Measurements from ENCODE around the gene CADM4. TPM values are rescaled to one million over a fixed set of nuclear protein-coding genes. Genes with fewer than 3 reads are reported as not detected.
A peak's percentile ranks its signal among the peaks of the same experiment; 100 is the strongest.

CADM4 gene
- total RNA-seq, 1 donor from 2014 or later: 7.7 TPM

DNA sequence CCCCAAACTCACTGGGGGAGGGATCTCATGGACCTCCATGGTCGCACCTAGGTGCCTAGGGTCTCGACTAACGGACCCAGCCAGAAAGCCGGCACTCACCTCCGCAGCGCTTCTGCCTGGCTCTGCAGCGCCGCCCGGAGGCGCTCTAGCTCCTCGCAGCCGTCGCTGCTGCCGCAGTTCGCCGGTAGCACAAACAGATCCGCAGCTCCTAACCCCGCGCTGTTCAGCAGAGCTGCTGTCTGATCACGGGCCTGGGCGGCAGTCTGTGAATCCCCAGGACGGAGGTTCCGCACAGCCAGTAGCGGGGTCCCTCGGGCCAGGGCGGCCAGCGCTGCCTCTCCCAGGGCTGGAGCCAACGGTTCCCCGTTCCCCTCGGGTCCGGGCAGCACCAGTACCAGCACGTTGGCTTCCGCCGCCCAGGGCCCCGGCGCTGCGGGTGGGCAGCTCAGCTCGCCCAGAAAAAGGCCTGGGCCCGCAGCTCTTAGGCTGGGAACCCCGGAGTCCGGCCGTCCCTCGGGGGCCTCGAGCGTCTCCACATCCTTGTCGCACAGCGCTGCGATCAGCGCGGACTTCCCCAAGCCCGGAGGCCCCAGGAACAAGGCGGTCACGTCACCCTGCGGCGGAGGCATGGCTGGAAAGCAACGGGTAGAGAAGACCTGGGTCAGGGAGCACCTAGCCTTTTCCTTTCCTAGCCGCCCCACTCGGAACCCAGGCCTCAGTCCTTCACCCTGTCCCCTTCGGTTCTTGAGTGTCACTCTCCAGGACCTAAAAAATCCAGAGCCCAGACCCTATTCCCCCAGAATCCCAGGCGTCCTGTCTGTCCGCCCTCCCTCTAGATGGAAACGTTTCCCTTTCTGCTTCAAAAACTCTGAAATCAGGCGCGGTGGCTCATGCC is 44.7 kb downstream of the CADM4 start:
- H2AFZ ChIP-seq (replicated peaks): peak overlapping the region; percentile 18
- H3F3A ChIP-seq (ENCODE audit: low read depth): peaks cover 21% of the 10 kb centered on the region
- peak overlapping the region; percentile 71 for H3K9ac ChIP-seq
- DNase-seq (ENCODE audit: low spot score): peak; percentile 91
- no peak overlapping the region for H3K27ac ChIP-seq
- no peaks in the 10 kb centered on the region for H3K27me3 ChIP-seq
- peaks cover 45% of the 10 kb centered on the region for H3K79me2 ChIP-seq (ENCODE audit: low read depth)
- peak overlapping the region; percentile 97 for H3K4me2 ChIP-seq
- peaks cover 17% of the 10 kb centered on the region for H4K20me1 ChIP-seq (ENCODE audit: low read depth)
- Mint-ChIP-seq H3K27ac (peak overlapping the region; percentile 100), H3K4me3 (peak overlapping the region; percentile 93), H3K36me3 (peaks cover 10% of the 10 kb centered on the region), H3K27me3 (ENCODE audit: insufficient read depth, low read depth) (peaks cover 14% of the 10 kb centered on the region), H3K9me3 (no peaks in the 10 kb centered on the region), H3K4me1 (peaks cover 25% of the 10 kb centered on the region)
- peak overlapping the region; percentile 64 for H3K4me3 ChIP-seq
- H3K4me1 ChIP-seq: no peaks in the 10 kb centered on the region
- H3K9me3 ChIP-seq (ENCODE audit: low read depth): no peaks in the 10 kb centered on the region
- TF ChIP-seq EZH2 (IDR thresholded peaks at IDR 0.05): no peak
- TF ChIP-seq, protein P1, sequence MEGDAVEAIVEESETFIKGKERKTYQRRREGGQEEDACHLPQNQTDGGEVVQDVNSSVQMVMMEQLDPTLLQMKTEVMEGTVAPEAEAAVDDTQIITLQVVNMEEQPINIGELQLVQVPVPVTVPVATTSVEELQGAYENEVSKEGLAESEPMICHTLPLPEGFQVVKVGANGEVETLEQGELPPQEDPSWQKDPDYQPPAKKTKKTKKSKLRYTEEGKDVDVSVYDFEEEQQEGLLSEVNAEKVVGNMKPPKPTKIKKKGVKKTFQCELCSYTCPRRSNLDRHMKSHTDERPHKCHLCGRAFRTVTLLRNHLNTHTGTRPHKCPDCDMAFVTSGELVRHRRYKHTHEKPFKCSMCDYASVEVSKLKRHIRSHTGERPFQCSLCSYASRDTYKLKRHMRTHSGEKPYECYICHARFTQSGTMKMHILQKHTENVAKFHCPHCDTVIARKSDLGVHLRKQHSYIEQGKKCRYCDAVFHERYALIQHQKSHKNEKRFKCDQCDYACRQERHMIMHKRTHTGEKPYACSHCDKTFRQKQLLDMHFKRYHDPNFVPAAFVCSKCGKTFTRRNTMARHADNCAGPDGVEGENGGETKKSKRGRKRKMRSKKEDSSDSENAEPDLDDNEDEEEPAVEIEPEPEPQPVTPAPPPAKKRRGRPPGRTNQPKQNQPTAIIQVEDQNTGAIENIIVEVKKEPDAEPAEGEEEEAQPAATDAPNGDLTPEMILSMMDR (IDR thresholded peaks at IDR 0.05): peak; percentile 87
- no peak for TF ChIP-seq EZH2phosphoT487 (IDR thresholded peaks at IDR 0.05)
- H3K36me3 ChIP-seq: no peaks in the 10 kb centered on the region

DNA sequence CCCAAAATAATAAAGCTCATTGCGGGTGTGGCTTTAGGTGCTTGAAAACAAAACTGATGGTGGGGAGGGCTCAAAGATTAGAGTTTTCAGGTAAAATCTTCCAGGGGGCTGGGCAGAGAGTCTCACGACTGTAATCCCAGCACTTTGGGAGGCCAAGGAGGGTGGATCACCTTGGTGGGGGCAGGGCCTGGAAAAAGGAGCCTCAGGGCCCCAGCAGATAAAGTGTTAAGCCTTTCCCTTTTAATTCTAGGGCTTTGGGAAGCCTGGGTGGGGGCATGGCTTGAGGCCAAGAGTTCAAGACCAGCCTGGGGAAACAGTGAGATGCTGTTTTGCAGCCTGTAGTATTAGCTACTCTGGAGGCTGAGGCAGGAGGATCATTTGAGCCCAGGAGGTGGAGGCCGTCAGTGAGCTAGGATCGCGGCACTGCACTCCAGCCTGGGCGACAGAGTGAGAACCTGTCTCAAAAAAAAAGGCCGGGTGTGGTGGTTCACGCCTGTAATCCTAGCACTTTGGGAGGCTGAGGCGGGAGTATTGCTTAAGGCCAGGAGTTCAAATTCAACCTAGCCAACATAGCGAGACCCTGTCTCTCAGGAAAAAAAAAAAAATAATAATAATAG is 45.5 kb downstream of the CADM4 start:
- H3K27me3 Mint-ChIP-seq (ENCODE audit: insufficient read depth, low read depth): peaks cover 14% of the 10 kb centered on the region
- peaks cover 12% of the 10 kb centered on the region for H3K36me3 Mint-ChIP-seq
- peaks cover 45% of the 10 kb centered on the region for H3K79me2 ChIP-seq (ENCODE audit: low read depth)
- H2AFZ ChIP-seq (replicated peaks): no peak overlapping the region
- TF ChIP-seq EZH2 (IDR thresholded peaks at IDR 0.05) (no peak), EZH2phosphoT487 (IDR thresholded peaks at IDR 0.05) (no peak)
- TF ChIP-seq, protein P1 (IDR thresholded peaks at IDR 0.05): no peak
- H3K9ac ChIP-seq: no peak overlapping the region
- H3K9me3 Mint-ChIP-seq: no peaks in the 10 kb centered on the region
- H3K4me3 Mint-ChIP-seq: peak overlapping the region; percentile 93
- H4K20me1 ChIP-seq (ENCODE audit: low read depth): peaks cover 21% of the 10 kb centered on the region
- H3K27ac Mint-ChIP-seq: no peak overlapping the region
- no peaks in the 10 kb centered on the region for H3K36me3 ChIP-seq
- H3F3A ChIP-seq (ENCODE audit: low read depth): peaks cover 20% of the 10 kb centered on the region
- H3K9me3 ChIP-seq (ENCODE audit: low read depth): no peaks in the 10 kb centered on the region
- no peak for DNase-seq (ENCODE audit: low spot score)
- H3K4me1 Mint-ChIP-seq: peaks cover 25% of the 10 kb centered on the region
- peak overlapping the region; percentile 64 for H3K4me3 ChIP-seq
- no peak overlapping the region for H3K27ac ChIP-seq
- no peaks in the 10 kb centered on the region for H3K4me1 ChIP-seq
- no peaks in the 10 kb centered on the region for H3K27me3 ChIP-seq
- H3K4me2 ChIP-seq: peak overlapping the region; percentile 97

DNA sequence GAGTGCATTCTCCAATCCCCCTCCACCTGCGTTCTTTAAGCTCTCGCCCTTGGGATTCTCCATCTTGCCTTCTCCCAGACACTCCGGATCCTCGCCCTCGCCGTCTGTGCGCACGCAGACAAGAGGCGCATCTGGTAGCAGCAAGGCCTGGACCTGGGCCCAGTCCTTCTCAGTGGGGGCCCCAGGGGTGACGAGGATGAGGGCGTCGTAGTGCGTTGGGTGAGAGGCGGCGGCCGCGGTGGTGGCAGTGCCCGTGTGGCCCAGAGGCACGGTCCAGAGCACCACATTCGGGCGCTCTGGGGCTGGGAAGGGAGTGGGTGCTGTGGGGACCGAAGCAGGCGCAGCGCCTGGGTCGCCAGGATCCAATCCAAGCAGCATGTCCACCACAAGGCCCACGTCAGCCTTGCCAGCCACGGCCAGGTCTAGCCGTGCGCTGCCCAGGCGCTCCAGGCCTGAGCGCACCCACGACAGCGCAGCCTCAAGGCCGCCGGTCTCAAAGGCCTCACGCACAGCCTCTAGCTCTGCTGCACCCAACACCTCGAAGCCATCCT is 46.8 kb downstream of the CADM4 start:
- no peaks in the 10 kb centered on the region for H3K9me3 Mint-ChIP-seq
- Histone ChIP-seq H3K9ac (no peak overlapping the region), H3K4me2 (no peak overlapping the region), H3K79me2 (ENCODE audit: low read depth) (peaks cover 36% of the 10 kb centered on the region), H3K4me3 (no peak overlapping the region), H4K20me1 (ENCODE audit: low read depth) (peaks cover 21% of the 10 kb centered on the region), H3K27ac (no peak overlapping the region), H3K9me3 (ENCODE audit: low read depth) (no peaks in the 10 kb centered on the region), H3F3A (ENCODE audit: low read depth) (peaks cover 17% of the 10 kb centered on the region), H3K27me3 (no peaks in the 10 kb centered on the region), H3K4me1 (no peaks in the 10 kb centered on the region), H3K36me3 (no peaks in the 10 kb centered on the region), H2AFZ (replicated peaks) (no peak overlapping the region)
- peaks cover 12% of the 10 kb centered on the region for H3K36me3 Mint-ChIP-seq
- TF ChIP-seq, protein P1 (IDR thresholded peaks at IDR 0.05): no peak
- TF ChIP-seq EZH2 (IDR thresholded peaks at IDR 0.05) (no peak), EZH2phosphoT487 (IDR thresholded peaks at IDR 0.05) (no peak)
- H3K4me1 Mint-ChIP-seq: peaks cover 21% of the 10 kb centered on the region
- H3K27ac Mint-ChIP-seq: no peak overlapping the region
- no peak overlapping the region for H3K4me3 Mint-ChIP-seq
- H3K27me3 Mint-ChIP-seq (ENCODE audit: insufficient read depth, low read depth): peaks cover 14% of the 10 kb centered on the region
- DNase-seq (ENCODE audit: low spot score): no peak

Measured in neural progenitor cell (in vitro differentiated cells).